HG02798 (cell line): Measurements from ENCODE around the gene HAND1.
A peak's percentile ranks its signal among the peaks of the same experiment; 100 is the strongest.

Experiments used
- ATAC-seq: cut with Tn5 transposase; IDR thresholded peaks from one replicate; pipeline ENCODE4 v1.9.1; 2021; ENCODE audit warnings: mild to moderate bottlenecking; ENCODE audit not compliant: unreplicated experiment, poor library complexity

Gene HAND1

GRCh38 chr5:154464438-154464837, 13.6 kb downstream of the HAND1 start:
- no peak for ATAC-seq

- no peak for ATAC-seq
Measured at GRCh38 chr5:154461531-154461930, 16.5 kb downstream of the HAND1 start.

- no peak for ATAC-seq
Measured at GRCh38 chr5:154460172-154460571, 17.9 kb downstream of the HAND1 start.

GRCh38 chr5:154459015-154459414, 19.0 kb downstream of the HAND1 start:
- no peak for ATAC-seq

- ATAC-seq: no peak
Measured at GRCh38 chr5:154456540-154456939, 21.5 kb downstream of the HAND1 start.

- ATAC-seq: no peak
Measured at GRCh38 chr5:154455585-154455984, 22.4 kb downstream of the HAND1 start.

GRCh38 chr5:154451957-154452356, 26.1 kb downstream of the HAND1 start:
- no peak for ATAC-seq

- no peak for ATAC-seq
Measured at GRCh38 chr5:154449786-154450185, 28.2 kb downstream of the HAND1 start.

- no peak for ATAC-seq
Measured at GRCh38 chr5:154447089-154447725, 30.8 kb downstream of the HAND1 start.

- ATAC-seq: peak; percentile 11
Measured at GRCh38 chr5:154446195-154447088, 31.6 kb downstream of the HAND1 start.

GRCh38 chr5:154445422-154446194, 32.4 kb downstream of the HAND1 start, which contains the start of gene SAP30L:
SAP30L (plus strand) TSS chr5:154445997; CDS start chr5:154446605, 608 bp downstream.
- peak; percentile 96 for ATAC-seq

- ATAC-seq: no peak
Measured at GRCh38 chr5:154444556-154445421, 33.2 kb downstream of the HAND1 start.

GRCh38 chr5:154442801-154443200, 35.2 kb downstream of the HAND1 start:
- ATAC-seq: no peak

GRCh38 chr5:154440540-154440939, 37.5 kb downstream of the HAND1 start:
- ATAC-seq: no peak

GRCh38 chr5:154437281-154437965, 40.6 kb downstream of the HAND1 start:
- ATAC-seq: no peak

- no peak for ATAC-seq
Measured at GRCh38 chr5:154435226-154435625, 42.8 kb downstream of the HAND1 start.

GRCh38 chr5:154430961-154431630, 46.9 kb downstream of the HAND1 start:
- ATAC-seq: no peak

GRCh38 chr5:154430466-154430865, 47.6 kb downstream of the HAND1 start:
- ATAC-seq: no peak

- no peak for ATAC-seq
Measured at GRCh38 chr5:154429341-154429740, 48.7 kb downstream of the HAND1 start.
